H9 (cell line): ENCODE data around the gene SURF1. TPM values are rescaled to one million over a fixed set of nuclear protein-coding genes. Genes with fewer than 3 reads are reported as not detected.

Experiments used
- DNase-seq: peaks from one replicate; pipeline ENCODE4 v3.0.0-alpha.2; 2017
- H2AFZ ChIP-seq: one replicate; pipeline ENCODE4 v1.6.1; 2013; ENCODE audit warnings: mild to moderate bottlenecking, low read length, control low read depth, moderate library complexity
- H2AK5ac ChIP-seq: 2 replicates; pipeline ENCODE4 v1.6.1; 2013; ENCODE audit warnings: low read length, control low read depth, mixed read lengths; ENCODE audit not compliant: insufficient read length
- H2BK120ac ChIP-seq: one replicate; pipeline ENCODE4 v1.6.1; 2013; ENCODE audit warnings: low read depth, mild to moderate bottlenecking, low read length, control low read depth, inconsistent platforms; ENCODE audit not compliant: poor library complexity, severe bottlenecking
- H2BK12ac ChIP-seq: 2 replicates; pipeline ENCODE4 v1.6.1; 2013; ENCODE audit warnings: low read length, control low read depth, mixed read lengths, low read depth; ENCODE audit not compliant: insufficient read length
- H2BK15ac ChIP-seq: 2 replicates; pipeline ENCODE4 v1.6.1; 2013; ENCODE audit warnings: low read depth, low read length, control low read depth
- H2BK20ac ChIP-seq: one replicate; pipeline ENCODE4 v1.6.1; 2013; ENCODE audit warnings: low read depth, mild to moderate bottlenecking, low read length, control low read depth, inconsistent platforms; ENCODE audit not compliant: poor library complexity, severe bottlenecking
- H2BK5ac ChIP-seq: 2 replicates; pipeline ENCODE4 v1.6.1; 2013; ENCODE audit warnings: low read length, control low read depth, mixed read lengths; ENCODE audit not compliant: insufficient read length
- H3K14ac ChIP-seq: 2 replicates; pipeline ENCODE4 v1.6.1; 2013; ENCODE audit warnings: low read length, control low read depth; ENCODE audit not compliant: insufficient read depth
- H3K18ac ChIP-seq: 2 replicates; pipeline ENCODE4 v1.6.1; 2013; ENCODE audit warnings: low read depth, mild to moderate bottlenecking, mixed read lengths, low read length, control low read depth; ENCODE audit not compliant: insufficient read length
- H3K23ac ChIP-seq: 2 replicates; pipeline ENCODE4 v1.6.1; 2013; ENCODE audit warnings: low read length, control low read depth, mixed read lengths, low read depth; ENCODE audit not compliant: insufficient read length
- H3K23me2 ChIP-seq: 2 replicates; pipeline ENCODE4 v1.6.1; 2013; ENCODE audit warnings: low read depth, mild to moderate bottlenecking, mixed read lengths, low read length, control low read depth; ENCODE audit not compliant: insufficient read length, poor library complexity, severe bottlenecking
- H3K27ac ChIP-seq: 2 replicates; pipeline ENCODE4 v1.5.1; 2013; ENCODE audit warnings: low read length, control low read depth, mixed read lengths, low read depth; ENCODE audit not compliant: insufficient read length
- H3K27me3 ChIP-seq: 2 replicates; pipeline ENCODE4 v1.6.1; 2013; ENCODE audit warnings: low read length, control low read depth, inconsistent platforms; ENCODE audit not compliant: insufficient read depth
- H3K4ac ChIP-seq: 2 replicates; pipeline ENCODE4 v1.6.1; 2013; ENCODE audit warnings: low read depth, mild to moderate bottlenecking, control low read depth, inconsistent platforms, low read length, moderate library complexity
- H3K4me1 ChIP-seq: 2 replicates; pipeline ENCODE4 v1.6.1; 2013; ENCODE audit warnings: low read length, control low read depth, inconsistent platforms; ENCODE audit not compliant: insufficient read depth
- H3K4me2 ChIP-seq: 2 replicates; pipeline ENCODE4 v1.6.1; 2013; ENCODE audit warnings: low read length, control low read depth, mixed read lengths; ENCODE audit not compliant: insufficient read length, insufficient read depth
- H3K56ac ChIP-seq: 2 replicates; pipeline ENCODE4 v1.6.1; 2013; ENCODE audit warnings: low read depth, mild to moderate bottlenecking, mixed read lengths, low read length, control low read depth; ENCODE audit not compliant: insufficient read length
- H3K79me1 ChIP-seq: 2 replicates; pipeline ENCODE4 v1.6.1; 2013; ENCODE audit warnings: low read depth, mild to moderate bottlenecking, moderate library complexity, low read length, control low read depth, inconsistent platforms; ENCODE audit not compliant: insufficient read depth, poor library complexity, severe bottlenecking
- H3K79me2 ChIP-seq: 2 replicates; pipeline ENCODE4 v1.6.1; 2013; ENCODE audit warnings: low read length, control low read depth, inconsistent platforms; ENCODE audit not compliant: insufficient read depth
- H3K9ac ChIP-seq: 2 replicates; pipeline ENCODE4 v1.6.1; 2013; ENCODE audit warnings: low read length, control low read depth, mixed read lengths; ENCODE audit not compliant: insufficient read length; ENCODE audit errors: extremely low read depth
- H3K9me3 ChIP-seq: one replicate; pipeline ENCODE4 v1.6.1; 2013; ENCODE audit warnings: low read depth, low read length, inconsistent platforms; ENCODE audit not compliant: control insufficient read depth
- H3T11ph ChIP-seq: one replicate; pipeline ENCODE4 v1.6.1; 2013; ENCODE audit warnings: mild to moderate bottlenecking, low read length, control low read depth, inconsistent platforms
- H4K20me1 ChIP-seq: one replicate; pipeline ENCODE4 v1.6.1; 2013; ENCODE audit not compliant: control insufficient read depth, insufficient read length, insufficient read depth
- H4K5ac ChIP-seq: 2 replicates; pipeline ENCODE4 v1.6.1; 2013; ENCODE audit warnings: low read depth, mild to moderate bottlenecking, mixed read lengths, low read length, control low read depth; ENCODE audit not compliant: insufficient read length
- H4K8ac ChIP-seq: replicated peaks from 2 replicates; pipeline ENCODE4 v1.6.1; 2013; ENCODE audit warnings: low read length, control low read depth, mixed read lengths, low read depth; ENCODE audit not compliant: insufficient read length
- H4K91ac ChIP-seq: 2 replicates; pipeline ENCODE4 v1.6.1; 2013; ENCODE audit warnings: low read depth, mild to moderate bottlenecking, moderate library complexity, mixed read lengths, low read length, control low read depth; ENCODE audit not compliant: insufficient read length
- H3K27ac Mint-ChIP-seq, 3 experiments: 2 replicates in 2 of 3; 3 replicates in 1 of 3; pipeline ENCODE4 v1.8.0; 2020 to 2021; ENCODE audit warnings: mixed read lengths in 3 of 3, mild to moderate bottlenecking in 1 of 3, moderate library complexity in 1 of 3
- H3K27me3 Mint-ChIP-seq: 2 replicates; pipeline ENCODE4 v1.8.0; 2021; ENCODE audit warnings: low read depth, mild to moderate bottlenecking, moderate library complexity, mixed read lengths
- H3K36me3 Mint-ChIP-seq, 3 experiments: 2 replicates in 2 of 3; 3 replicates in 1 of 3; pipeline ENCODE4 v1.8.0; 2020 to 2021; ENCODE audit warnings: low read depth in 3 of 3, mixed read lengths in 3 of 3; ENCODE audit not compliant: insufficient read depth in 1 of 3
- H3K4me1 Mint-ChIP-seq, 2 experiments: 2 replicates each; pipeline ENCODE4 v1.8.0; 2020; ENCODE audit warnings: mixed read lengths in 2 of 2
- H3K4me3 Mint-ChIP-seq, 2 experiments: 2 replicates in 1 of 2; 3 replicates in 1 of 2; pipeline ENCODE4 v1.8.0; 2020 to 2021; ENCODE audit warnings: mild to moderate bottlenecking in 2 of 2, mixed read lengths in 2 of 2, moderate library complexity in 1 of 2
- H3K9me3 Mint-ChIP-seq, 2 experiments: 2 replicates in 1 of 2; 3 replicates in 1 of 2; pipeline ENCODE4 v1.8.0; 2020; ENCODE audit warnings: mild to moderate bottlenecking in 2 of 2, mixed read lengths in 2 of 2, moderate library complexity in 1 of 2
- WGBS: extraction: QIAGEN DNeasy Blood & Tissue Kit; methylation state at CpG from one replicate; pipeline ENCODE4 v1.1.7; 2013; ENCODE audit warnings: missing lambda C conversion rate, low lambda C conversion rate, mixed read lengths; ENCODE audit not compliant: insufficient read length; ENCODE audit errors: extremely low coverage; 5-methylcytosine and 5-hydroxymethylcytosine counted together
- total RNA-seq: library from RNA; stranded (reverse); gene quantifications from 2 replicates; pipeline ENCODE4 v1.2.1, GENCODE V29; 2021
- TF ChIP-seq, protein P1 (sequence below): fragments of 200-600 bp; sonication (generic); conservative IDR thresholded peaks from 3 replicates; pipeline ENCODE4 v1.8.0; 2021; ENCODE audit warnings: antibody characterized with exemption, mild to moderate bottlenecking

The SURF1 gene
- total RNA-seq, 1 experiment from 2014 or later: 43.3 TPM

DNA sequence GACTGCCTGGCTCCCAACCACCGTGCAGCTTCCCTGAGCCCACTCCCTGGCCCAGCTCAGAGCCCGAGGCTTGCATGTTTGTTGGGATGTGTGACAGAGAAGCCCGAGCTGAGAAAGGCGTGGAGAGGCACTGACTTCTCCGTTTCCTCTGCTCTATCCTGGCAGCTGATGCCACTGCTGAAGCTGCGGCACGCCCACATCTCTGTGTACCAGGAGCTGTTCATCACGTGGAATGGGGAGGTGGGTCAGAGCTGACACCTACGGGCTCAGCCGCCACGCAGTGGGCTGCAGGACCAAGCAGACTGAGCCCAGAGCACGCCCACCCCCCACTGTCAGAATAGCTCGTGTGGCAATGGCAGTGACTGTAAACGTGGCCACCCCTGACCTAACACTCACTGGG lies 29.2 kb upstream of the SURF1 start:
- Mint-ChIP-seq H3K27me3 (peaks cover 16% of the 10 kb centered on the region), H3K4me3 (no peak overlapping the region), H3K27ac (no peak overlapping the region), H3K9me3 (peaks cover 3 to 9% of the 10 kb centered on the region in 2 experiments; a peak in 4 of 5 replicates), H3K36me3 (no peaks in the 10 kb centered on the region), H3K4me1 (no peaks in the 10 kb centered on the region)
- no peak overlapping the region for H2AFZ ChIP-seq
- H3T11ph ChIP-seq: no peak overlapping the region
- no peak overlapping the region for H2BK20ac ChIP-seq
- no peak overlapping the region for H3K9ac ChIP-seq
- DNase-seq: no peak
- no peaks in the 10 kb centered on the region for H3K23me2 ChIP-seq
- no peak overlapping the region for H3K56ac ChIP-seq
- H4K20me1 ChIP-seq: peaks cover 3% of the 10 kb centered on the region
- no peaks in the 10 kb centered on the region for H3K9me3 ChIP-seq
- H3K27me3 ChIP-seq: no peaks in the 10 kb centered on the region
- H4K5ac ChIP-seq: no peak overlapping the region
- no peak overlapping the region for H4K8ac ChIP-seq
- no peak overlapping the region for H3K18ac ChIP-seq
- H3K4me2 ChIP-seq: no peak overlapping the region
- no peaks in the 10 kb centered on the region for H3K4me1 ChIP-seq
- TF ChIP-seq, protein P1, sequence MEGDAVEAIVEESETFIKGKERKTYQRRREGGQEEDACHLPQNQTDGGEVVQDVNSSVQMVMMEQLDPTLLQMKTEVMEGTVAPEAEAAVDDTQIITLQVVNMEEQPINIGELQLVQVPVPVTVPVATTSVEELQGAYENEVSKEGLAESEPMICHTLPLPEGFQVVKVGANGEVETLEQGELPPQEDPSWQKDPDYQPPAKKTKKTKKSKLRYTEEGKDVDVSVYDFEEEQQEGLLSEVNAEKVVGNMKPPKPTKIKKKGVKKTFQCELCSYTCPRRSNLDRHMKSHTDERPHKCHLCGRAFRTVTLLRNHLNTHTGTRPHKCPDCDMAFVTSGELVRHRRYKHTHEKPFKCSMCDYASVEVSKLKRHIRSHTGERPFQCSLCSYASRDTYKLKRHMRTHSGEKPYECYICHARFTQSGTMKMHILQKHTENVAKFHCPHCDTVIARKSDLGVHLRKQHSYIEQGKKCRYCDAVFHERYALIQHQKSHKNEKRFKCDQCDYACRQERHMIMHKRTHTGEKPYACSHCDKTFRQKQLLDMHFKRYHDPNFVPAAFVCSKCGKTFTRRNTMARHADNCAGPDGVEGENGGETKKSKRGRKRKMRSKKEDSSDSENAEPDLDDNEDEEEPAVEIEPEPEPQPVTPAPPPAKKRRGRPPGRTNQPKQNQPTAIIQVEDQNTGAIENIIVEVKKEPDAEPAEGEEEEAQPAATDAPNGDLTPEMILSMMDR: no peak
- H3K27ac ChIP-seq: no peak overlapping the region
- H4K91ac ChIP-seq: no peak overlapping the region
- no peak overlapping the region for H2AK5ac ChIP-seq
- no peak overlapping the region for H2BK5ac ChIP-seq
- no peak overlapping the region for H3K14ac ChIP-seq
- H3K79me2 ChIP-seq: no peaks in the 10 kb centered on the region
- no peak overlapping the region for H2BK120ac ChIP-seq
- H3K23ac ChIP-seq: no peak overlapping the region
- H3K79me1 ChIP-seq: no peaks in the 10 kb centered on the region
- no peak overlapping the region for H3K4ac ChIP-seq
- H2BK15ac ChIP-seq: no peak overlapping the region
- H2BK12ac ChIP-seq: no peak overlapping the region
- WGBS: no CpG with 5 or more reads among the region's 14 CpGs
